HG03103 (cell line): ENCODE measurements around the gene PYM1.
"Not testable (repeated sequence)": the region's sequence is repeated elsewhere in the genome, so short reads cannot be mapped to it uniquely, and the experiment has no call there.

Experiments
- ATAC-seq: cut with Tn5 transposase; IDR thresholded peaks from one replicate; pipeline ENCODE4 v1.9.1; 2021; ENCODE audit warnings: low read depth; ENCODE audit not compliant: unreplicated experiment

The PYM1 gene

GRCh38 chr12:55919032-55919431 is 8.7 kb downstream of the PYM1 start:
- not testable (repeated sequence) for ATAC-seq

- ATAC-seq, result no peak
Observed at GRCh38 chr12:55915482-55915859, 12.2 kb downstream of the PYM1 start.

- no peak for ATAC-seq
Observed at GRCh38 chr12:55912908-55913307, 14.8 kb downstream of the PYM1 start.

- no peak for ATAC-seq
Observed at GRCh38 chr12:55909513-55909884, 18.2 kb downstream of the PYM1 start.

- no peak for ATAC-seq
Observed at GRCh38 chr12:55908726-55909512, 18.8 kb downstream of the PYM1 start.

- no peak for ATAC-seq
Observed at GRCh38 chr12:55906056-55906455, 21.6 kb downstream of the PYM1 start.

GRCh38 chr12:55901881-55902490 is 25.7 kb downstream of the PYM1 start:
- no peak for ATAC-seq

- no peak for ATAC-seq
Observed at GRCh38 chr12:55899082-55899481, 28.6 kb downstream of the PYM1 start.

- no peak for ATAC-seq
Observed at GRCh38 chr12:55893723-55894122, 34.0 kb downstream of the PYM1 start.

GRCh38 chr12:55891310-55891709 is 36.4 kb downstream of the PYM1 start:
- ATAC-seq, result no peak

GRCh38 chr12:55885113-55885512 is 42.6 kb downstream of the PYM1 start:
- ATAC-seq, result no peak

- no peak for ATAC-seq
Observed at GRCh38 chr12:55877824-55878223, 49.9 kb downstream of the PYM1 start.

GRCh38 chr12:55875704-55876467 is 51.8 kb downstream of the PYM1 start:
- no peak for ATAC-seq

GRCh38 chr12:55874443-55874842 is 53.3 kb downstream of the PYM1 start:
- ATAC-seq, result no peak

GRCh38 chr12:55866454-55867004 is 61.2 kb downstream of the PYM1 start:
- ATAC-seq, result not testable (repeated sequence)

GRCh38 chr12:55865327-55865726 is 62.4 kb downstream of the PYM1 start:
- no peak for ATAC-seq

- ATAC-seq, result not testable (repeated sequence)
Observed at GRCh38 chr12:55862931-55863330, 64.8 kb downstream of the PYM1 start.

GRCh38 chr12:55862286-55862685 is 65.4 kb downstream of the PYM1 start:
- no peak for ATAC-seq

- ATAC-seq, result no peak
Observed at GRCh38 chr12:55861871-55862270, 65.8 kb downstream of the PYM1 start.

GRCh38 chr12:55861396-55861795 is 66.3 kb downstream of the PYM1 start:
- no peak for ATAC-seq

- no peak for ATAC-seq
Observed at GRCh38 chr12:55852740-55853139, 75.0 kb downstream of the PYM1 start.
